ENCODE measurements around the gene RBMS3. TPM values are rescaled to one million over a fixed set of nuclear protein-coding genes. Genes with fewer than 3 reads are reported as not detected.

Gene RBMS3
- total RNA-seq, 1 donor from 2014 or later, result 33.0 TPM

DNA sequence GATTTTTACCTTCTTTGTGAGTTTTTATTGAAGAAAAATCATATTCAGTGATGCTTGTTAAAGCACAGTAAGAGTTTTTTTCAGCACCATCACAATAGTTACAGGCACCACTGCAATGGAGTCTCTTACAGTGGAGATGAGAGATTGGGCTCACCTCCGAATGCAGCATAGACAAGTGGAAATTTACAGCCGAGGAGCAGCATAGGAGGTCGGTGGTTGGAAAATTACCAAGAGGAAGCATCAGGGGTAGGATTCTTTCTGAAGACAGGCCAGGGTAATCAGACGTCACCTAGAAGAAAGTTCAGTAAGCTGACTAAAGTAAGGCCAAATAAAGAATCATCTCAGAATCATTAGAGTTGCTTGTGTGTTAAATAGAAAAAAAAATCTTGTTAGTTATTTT is 491.6 kb downstream of the RBMS3 start:
- Histone ChIP-seq H3K27ac (ENCODE audit: low read depth, low read length) (no peak overlapping the region), H3K36me3 (ENCODE audit: insufficient read depth, low read length) (no peaks in the 10 kb centered on the region), H3K79me2 (ENCODE audit: insufficient read depth, low read length) (no peaks in the 10 kb centered on the region), H3K9me3 (ENCODE audit: insufficient read depth, low read depth, low read length) (no peaks in the 10 kb centered on the region), H2AFZ (ENCODE audit: low read depth, low read length) (no peak overlapping the region), H3K27me3 (ENCODE audit: insufficient read depth, low read length) (no peaks in the 10 kb centered on the region), H3K9ac (ENCODE audit: low read length) (no peak overlapping the region), H3K4me2 (ENCODE audit: low read length) (no peak overlapping the region), H4K20me1 (ENCODE audit: insufficient read depth, low read length) (no peaks in the 10 kb centered on the region), H3K4me3 (ENCODE audit: insufficient read depth, low read depth, low read length) (no peak overlapping the region), H3K4me1 (ENCODE audit: insufficient read depth, low read length) (no peaks in the 10 kb centered on the region)
- FAIRE-seq, result no peak
- Mint-ChIP-seq H3K27ac (ENCODE audit: unreplicated experiment) (no peak overlapping the region), H3K27me3 (ENCODE audit: low read depth, unreplicated experiment) (no peaks in the 10 kb centered on the region), H3K4me3 (ENCODE audit: unreplicated experiment) (no peak overlapping the region), H3K4me1 (ENCODE audit: low read depth, unreplicated experiment) (peaks cover 15% of the 10 kb centered on the region), H3K9me3 (ENCODE audit: unreplicated experiment) (no peaks in the 10 kb centered on the region), H3K36me3 (ENCODE audit: low read depth, unreplicated experiment) (peaks cover 4% of the 10 kb centered on the region)
- DNase-seq (ENCODE audit: low read depth), result no peak
- TF ChIP-seq EZH2 (IDR thresholded peaks at IDR 0.05; ENCODE audit: insufficient read depth, low read length) (no peak), CTCF (IDR thresholded peaks at IDR 0.05; ENCODE audit: insufficient read depth, low read depth, low read length) (no peak)

DNA sequence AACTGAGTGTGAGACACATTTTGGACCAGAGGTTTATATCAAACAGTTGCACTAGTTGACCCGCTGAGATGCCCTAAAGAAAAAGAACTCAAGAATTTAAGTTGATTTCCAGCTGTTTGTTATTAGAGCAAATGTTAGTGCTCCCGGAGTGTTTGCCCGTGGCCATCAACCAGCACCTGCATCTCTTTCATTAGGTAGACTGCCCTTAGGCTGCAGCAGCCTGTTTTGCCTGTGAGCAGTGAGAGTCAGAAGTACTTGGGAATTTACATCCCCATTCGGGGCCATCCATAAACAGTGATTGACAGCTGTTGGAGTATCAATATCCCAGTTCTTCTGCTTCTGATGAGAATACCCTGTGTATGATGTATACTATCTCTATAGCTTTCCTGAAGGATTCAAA is 492.6 kb downstream of the RBMS3 start:
- H3K9ac ChIP-seq (ENCODE audit: low read length), result no peak overlapping the region
- no peak overlapping the region for H3K27ac ChIP-seq (ENCODE audit: low read depth, low read length)
- no peak overlapping the region for H2AFZ ChIP-seq (ENCODE audit: low read depth, low read length)
- H3K9me3 ChIP-seq (ENCODE audit: insufficient read depth, low read depth, low read length), result no peaks in the 10 kb centered on the region
- no peaks in the 10 kb centered on the region for H3K36me3 ChIP-seq (ENCODE audit: insufficient read depth, low read length)
- no peaks in the 10 kb centered on the region for H4K20me1 ChIP-seq (ENCODE audit: insufficient read depth, low read length)
- H3K4me1 ChIP-seq (ENCODE audit: insufficient read depth, low read length), result no peaks in the 10 kb centered on the region
- no peak overlapping the region for H3K4me2 ChIP-seq (ENCODE audit: low read length)
- Mint-ChIP-seq H3K27me3 (ENCODE audit: low read depth, unreplicated experiment) (no peaks in the 10 kb centered on the region), H3K36me3 (ENCODE audit: low read depth, unreplicated experiment) (peaks cover 4% of the 10 kb centered on the region), H3K9me3 (ENCODE audit: unreplicated experiment) (no peaks in the 10 kb centered on the region), H3K27ac (ENCODE audit: unreplicated experiment) (peak overlapping the region; percentile 17), H3K4me3 (ENCODE audit: unreplicated experiment) (no peak overlapping the region), H3K4me1 (ENCODE audit: low read depth, unreplicated experiment) (peaks cover 15% of the 10 kb centered on the region)
- H3K79me2 ChIP-seq (ENCODE audit: insufficient read depth, low read length), result no peaks in the 10 kb centered on the region
- no peaks in the 10 kb centered on the region for H3K27me3 ChIP-seq (ENCODE audit: insufficient read depth, low read length)
- H3K4me3 ChIP-seq (ENCODE audit: insufficient read depth, low read depth, low read length), result no peak overlapping the region
- DNase-seq (ENCODE audit: low read depth) (no peak), FAIRE-seq (no peak)
- TF ChIP-seq EZH2 (IDR thresholded peaks at IDR 0.05; ENCODE audit: insufficient read depth, low read length) (no peak), CTCF (IDR thresholded peaks at IDR 0.05; ENCODE audit: insufficient read depth, low read depth, low read length) (no peak)

GRCh38 chr3:29775340-29775739 is 494.5 kb downstream of the RBMS3 start:
- Histone ChIP-seq H2AFZ (ENCODE audit: low read depth, low read length) (no peak overlapping the region), H3K27me3 (ENCODE audit: insufficient read depth, low read length) (no peaks in the 10 kb centered on the region), H3K79me2 (ENCODE audit: insufficient read depth, low read length) (no peaks in the 10 kb centered on the region), H3K4me2 (ENCODE audit: low read length) (no peak overlapping the region), H3K9me3 (ENCODE audit: insufficient read depth, low read depth, low read length) (no peaks in the 10 kb centered on the region), H3K4me1 (ENCODE audit: insufficient read depth, low read length) (no peaks in the 10 kb centered on the region), H3K36me3 (ENCODE audit: insufficient read depth, low read length) (no peaks in the 10 kb centered on the region), H4K20me1 (ENCODE audit: insufficient read depth, low read length) (no peaks in the 10 kb centered on the region), H3K27ac (ENCODE audit: low read depth, low read length) (no peak overlapping the region), H3K4me3 (ENCODE audit: insufficient read depth, low read depth, low read length) (no peak overlapping the region), H3K9ac (ENCODE audit: low read length) (no peak overlapping the region)
- TF ChIP-seq EZH2 (IDR thresholded peaks at IDR 0.05; ENCODE audit: insufficient read depth, low read length), result no peak
- TF ChIP-seq CTCF (IDR thresholded peaks at IDR 0.05; ENCODE audit: insufficient read depth, low read depth, low read length), result no peak
- Mint-ChIP-seq H3K36me3 (ENCODE audit: low read depth, unreplicated experiment) (peaks cover 2% of the 10 kb centered on the region), H3K4me1 (ENCODE audit: low read depth, unreplicated experiment) (peaks cover 15% of the 10 kb centered on the region), H3K27me3 (ENCODE audit: low read depth, unreplicated experiment) (no peaks in the 10 kb centered on the region), H3K4me3 (ENCODE audit: unreplicated experiment) (no peak overlapping the region), H3K27ac (ENCODE audit: unreplicated experiment) (peak overlapping the region; percentile 86), H3K9me3 (ENCODE audit: unreplicated experiment) (no peaks in the 10 kb centered on the region)
- FAIRE-seq, result peak; percentile 32
- peak; percentile 75 for DNase-seq (ENCODE audit: low read depth)
